SH-SY5Y (cell line): ENCODE measurements around the gene KRTAP6-3.

Source experiments
- GATA2 ChIP-seq: IDR thresholded peaks from 2 replicates; pipeline ENCODE4 v1.6.1; 2011; ENCODE audit warnings: mild to moderate bottlenecking, low read depth, low read length
- GATA3 ChIP-seq: IDR thresholded peaks from 2 replicates; pipeline ENCODE4 v1.6.1; 2011; ENCODE audit warnings: low read depth, mild to moderate bottlenecking, low read length, moderate library complexity

DNA sequence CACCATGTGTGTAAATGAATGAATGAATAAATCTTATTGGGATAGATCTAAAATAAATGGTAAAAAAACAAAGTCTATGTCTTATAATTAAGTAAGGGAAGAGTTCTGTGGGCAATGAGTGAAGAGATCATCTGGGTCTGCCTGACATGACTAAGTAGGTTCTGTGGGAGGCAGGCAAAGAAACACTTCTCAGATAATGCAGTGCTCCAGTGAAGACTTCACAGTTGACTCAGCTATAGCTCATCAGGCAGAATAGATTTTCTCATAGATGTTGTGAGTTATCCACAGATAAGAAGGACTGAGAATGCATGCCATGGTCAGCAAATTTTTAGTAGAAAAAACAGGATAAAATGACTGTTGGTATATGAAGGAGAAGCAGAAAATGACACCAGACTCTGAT lies 14.5 kb upstream of the KRTAP6-3 start:
- TF ChIP-seq GATA2 (no peak), GATA3 (no peak)
